Dendritic cell treated with granulocyte-macrophage colony-stimulating factor and Interleukin-4, amounts not matched to agents 40 ng/mL and 50 ng/mL, for 4 days (primary cell): Measurements from ENCODE around the gene OLFM1.
"Not testable (repeated sequence)": the region's sequence is repeated elsewhere in the genome, so short reads cannot be mapped to it uniquely, and the experiment has no call there.

Source experiments
- H3K27ac Mint-ChIP-seq: one replicate; pipeline ENCODE4 v1.8.0; 2022; ENCODE audit warnings: mild to moderate bottlenecking, mixed read lengths
- H3K27me3 Mint-ChIP-seq: one replicate; pipeline ENCODE4 v1.8.0; 2022; ENCODE audit warnings: mild to moderate bottlenecking, mixed read lengths
- H3K36me3 Mint-ChIP-seq: one replicate; pipeline ENCODE4 v1.8.0; 2022; ENCODE audit warnings: low read depth, mixed read lengths
- H3K4me1 Mint-ChIP-seq: one replicate; pipeline ENCODE4 v1.8.0; 2022; ENCODE audit warnings: low read depth, mixed read lengths
- H3K4me3 Mint-ChIP-seq: one replicate; pipeline ENCODE4 v1.8.0; 2022; ENCODE audit warnings: mild to moderate bottlenecking, moderate library complexity, mixed read lengths
- H3K9me3 Mint-ChIP-seq: one replicate; pipeline ENCODE4 v1.8.0; 2022; ENCODE audit warnings: mixed read lengths
- intact Hi-C: fragments of 100-400 bp; cut with micrococcal nuclease; formaldehyde crosslinking; loops from one replicate; pipeline ENCODE4 v1.15.0; 2022

OLFM1 gene

DNA sequence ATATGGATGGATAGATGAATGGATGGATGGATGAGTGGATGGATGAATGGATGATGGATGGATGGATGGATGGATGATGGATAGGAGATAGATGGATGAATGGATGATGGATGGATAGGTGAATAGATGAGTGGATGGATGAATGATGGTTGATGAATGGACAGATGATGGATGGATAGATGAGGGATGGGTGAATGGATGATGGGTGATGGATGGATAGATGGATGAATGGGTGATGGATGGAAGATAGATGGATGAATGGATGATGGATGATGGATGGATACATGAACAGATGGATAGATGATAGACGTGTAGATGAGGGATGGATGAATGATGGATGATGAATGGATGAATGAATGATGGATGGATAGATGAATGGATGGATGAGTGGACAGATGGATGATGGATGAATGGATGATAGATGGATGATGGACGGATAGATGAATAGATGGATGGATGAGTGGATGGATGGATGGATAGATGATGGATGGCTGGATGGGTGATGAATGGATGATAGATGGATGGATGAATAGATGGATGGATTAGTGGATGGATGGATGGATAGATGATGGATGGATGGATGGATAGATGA lies 53.8 kb downstream of the OLFM1 start:
- H3K36me3 Mint-ChIP-seq: no peaks in the 10 kb centered on the region
- no peak overlapping the region for H3K27ac Mint-ChIP-seq
- H3K4me1 Mint-ChIP-seq: no peaks in the 10 kb centered on the region
- no peak overlapping the region for H3K4me3 Mint-ChIP-seq
- peaks cover 8% of the 10 kb centered on the region for H3K27me3 Mint-ChIP-seq
- no peaks in the 10 kb centered on the region for H3K9me3 Mint-ChIP-seq
- intact Hi-C loops: no loop called here

GRCh38 chr9:135144581-135145170 lies 57.2 kb downstream of the OLFM1 start:
- H3K4me3 Mint-ChIP-seq: no peak overlapping the region
- H3K36me3 Mint-ChIP-seq: no peaks in the 10 kb centered on the region
- peaks cover 3% of the 10 kb centered on the region for H3K27me3 Mint-ChIP-seq
- intact Hi-C loops: no loop called here
- H3K27ac Mint-ChIP-seq: no peak overlapping the region
- no peaks in the 10 kb centered on the region for H3K9me3 Mint-ChIP-seq
- H3K4me1 Mint-ChIP-seq: no peaks in the 10 kb centered on the region

DNA sequence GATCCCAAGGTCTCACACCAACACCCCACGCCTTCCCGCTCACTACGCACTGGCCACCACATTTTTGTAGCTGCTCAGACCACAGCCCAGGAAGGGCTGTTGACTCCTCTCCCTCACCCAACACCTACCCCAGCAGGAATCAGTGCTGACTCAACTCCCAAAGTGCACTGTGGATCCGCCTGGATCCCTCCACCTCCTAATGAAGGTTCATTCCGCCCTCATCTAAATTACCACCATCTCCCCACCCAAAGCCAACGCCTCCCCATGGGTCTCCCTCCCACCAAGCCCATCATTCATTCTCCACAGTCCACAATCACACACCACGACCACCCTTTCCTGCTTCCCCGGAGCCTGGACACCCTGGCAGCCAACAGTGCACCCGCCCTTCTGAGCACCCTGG lies 57.8 kb downstream of the OLFM1 start:
- H3K36me3 Mint-ChIP-seq: no peaks in the 10 kb centered on the region
- H3K4me1 Mint-ChIP-seq: no peaks in the 10 kb centered on the region
- no peaks in the 10 kb centered on the region for H3K9me3 Mint-ChIP-seq
- peaks cover 3% of the 10 kb centered on the region for H3K27me3 Mint-ChIP-seq
- intact Hi-C loops: no loop called here
- no peak overlapping the region for H3K4me3 Mint-ChIP-seq
- H3K27ac Mint-ChIP-seq: no peak overlapping the region

GRCh38 chr9:135146241-135146640 lies 58.8 kb downstream of the OLFM1 start:
- no peaks in the 10 kb centered on the region for H3K4me1 Mint-ChIP-seq
- intact Hi-C loops: no loop called here
- no peaks in the 10 kb centered on the region for H3K9me3 Mint-ChIP-seq
- no peaks in the 10 kb centered on the region for H3K36me3 Mint-ChIP-seq
- peaks cover 3% of the 10 kb centered on the region for H3K27me3 Mint-ChIP-seq
- H3K27ac Mint-ChIP-seq: no peak overlapping the region
- no peak overlapping the region for H3K4me3 Mint-ChIP-seq

DNA sequence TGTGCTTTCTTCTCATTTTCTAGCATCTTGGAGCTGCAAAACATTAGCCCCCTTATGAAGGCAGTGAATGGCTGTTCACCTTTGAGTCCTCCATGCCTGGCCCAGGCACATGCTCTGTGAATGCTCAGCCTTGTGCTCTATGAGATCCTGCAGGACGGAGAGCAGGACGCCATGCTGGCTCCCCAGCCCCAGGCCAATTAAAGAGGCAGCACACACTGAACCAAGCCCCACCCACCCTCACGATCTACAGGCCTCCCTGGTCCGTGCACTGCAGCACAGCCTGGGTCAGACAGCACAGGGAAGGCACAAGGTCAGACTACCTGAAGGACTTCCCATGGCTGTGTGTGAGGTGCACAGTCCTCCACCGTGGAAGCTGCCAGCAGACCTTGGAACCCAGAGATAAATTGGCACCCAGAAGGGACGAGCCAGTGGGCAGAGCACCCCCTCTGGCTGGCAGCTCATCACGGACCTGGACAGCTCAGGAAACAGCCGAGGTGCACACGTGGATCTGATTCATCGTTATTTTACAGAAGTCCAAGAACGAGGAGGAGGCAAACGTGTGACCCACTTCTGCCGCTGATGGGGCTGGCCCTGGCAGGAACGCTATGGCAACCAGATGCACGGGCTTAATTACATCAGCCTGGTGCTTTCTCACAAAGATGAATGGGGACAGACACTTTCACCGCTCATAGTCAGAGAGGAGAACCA lies 59.5 kb downstream of the OLFM1 start:
- Mint-ChIP-seq H3K27ac (no peak overlapping the region), H3K36me3 (no peaks in the 10 kb centered on the region)

GRCh38 chr9:135147474-135147805 lies 60.0 kb downstream of the OLFM1 start:
- H3K4me3 Mint-ChIP-seq: no peak overlapping the region
- intact Hi-C loops: no loop called here
- H3K27ac Mint-ChIP-seq: no peak overlapping the region
- no peaks in the 10 kb centered on the region for H3K4me1 Mint-ChIP-seq
- H3K36me3 Mint-ChIP-seq: no peaks in the 10 kb centered on the region
- H3K27me3 Mint-ChIP-seq: peaks cover 3% of the 10 kb centered on the region
- H3K9me3 Mint-ChIP-seq: no peaks in the 10 kb centered on the region

More for the DNA sequence above, 59.5 kb downstream of the OLFM1 start:
- intact Hi-C loops: no loop called here
- H3K9me3 Mint-ChIP-seq: no peaks in the 10 kb centered on the region
- peaks cover 3% of the 10 kb centered on the region for H3K27me3 Mint-ChIP-seq
- no peak overlapping the region for H3K4me3 Mint-ChIP-seq
- H3K4me1 Mint-ChIP-seq: no peaks in the 10 kb centered on the region

DNA sequence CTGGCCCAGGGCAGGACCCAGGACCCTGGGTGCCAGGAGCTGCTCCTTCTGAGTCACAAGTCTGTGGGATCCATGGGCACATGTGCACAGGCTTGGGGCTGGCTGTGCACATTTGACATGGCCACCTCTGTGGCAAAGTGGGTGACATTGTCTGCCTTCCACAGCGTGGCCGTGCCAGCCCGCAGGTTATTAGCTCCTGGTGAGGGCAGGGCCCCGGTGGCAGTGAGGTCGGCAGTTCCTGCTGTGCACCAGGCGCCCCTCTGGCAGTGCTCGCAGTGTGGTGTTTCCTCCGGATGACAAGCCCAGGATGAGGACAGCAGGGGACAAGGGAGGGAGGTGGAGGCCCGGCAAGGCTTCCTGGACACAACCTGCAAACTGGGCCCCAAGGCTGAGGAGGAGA lies 60.5 kb downstream of the OLFM1 start:
- H3K4me3 Mint-ChIP-seq: no peak overlapping the region
- peaks cover 3% of the 10 kb centered on the region for H3K27me3 Mint-ChIP-seq
- H3K36me3 Mint-ChIP-seq: no peaks in the 10 kb centered on the region
- no peak overlapping the region for H3K27ac Mint-ChIP-seq
- H3K9me3 Mint-ChIP-seq: no peaks in the 10 kb centered on the region
- intact Hi-C loops: no loop called here
- H3K4me1 Mint-ChIP-seq: no peaks in the 10 kb centered on the region

DNA sequence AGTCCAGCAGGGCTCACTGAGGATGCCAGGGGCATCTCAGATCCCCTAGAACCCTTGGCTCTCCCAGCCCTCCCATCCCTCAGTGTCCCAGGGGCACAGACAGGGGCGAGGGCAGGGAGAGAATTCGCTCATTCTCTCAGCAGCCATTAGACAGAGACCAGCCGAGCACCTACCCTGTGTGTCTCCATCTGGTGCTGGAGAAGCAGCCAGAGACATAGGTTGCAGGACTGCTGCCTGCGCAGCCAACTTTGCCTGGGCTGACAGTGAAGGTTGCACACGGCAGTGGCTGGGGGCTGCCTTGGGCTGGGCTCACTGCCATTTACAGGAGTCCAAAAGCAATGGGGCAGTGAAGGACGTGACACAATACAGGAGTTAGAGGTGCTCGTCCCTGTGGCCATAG lies 60.9 kb downstream of the OLFM1 start:
- no peaks in the 10 kb centered on the region for H3K36me3 Mint-ChIP-seq
- H3K4me1 Mint-ChIP-seq: no peaks in the 10 kb centered on the region
- peaks cover 3% of the 10 kb centered on the region for H3K27me3 Mint-ChIP-seq
- no peaks in the 10 kb centered on the region for H3K9me3 Mint-ChIP-seq
- intact Hi-C loops: no loop called here
- H3K27ac Mint-ChIP-seq: no peak overlapping the region
- no peak overlapping the region for H3K4me3 Mint-ChIP-seq

DNA sequence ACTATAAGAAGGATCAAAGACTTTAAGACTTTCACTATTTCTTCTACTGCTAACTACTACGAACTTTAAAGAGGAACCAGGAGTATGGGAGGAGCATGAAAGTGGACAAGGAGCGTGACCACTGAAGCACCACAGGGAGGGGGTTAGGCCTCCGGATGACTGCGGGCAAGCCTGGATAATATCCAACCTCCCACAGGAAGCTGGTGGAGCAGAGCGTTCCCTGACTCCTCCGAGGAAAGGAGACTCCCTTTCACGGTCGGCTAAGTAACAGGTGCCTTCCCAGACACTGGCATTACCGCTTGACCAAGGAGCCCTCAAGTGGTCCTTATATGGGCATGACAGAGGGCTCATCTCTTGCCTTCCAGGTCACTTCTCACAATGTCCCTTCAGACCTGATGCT lies 62.4 kb downstream of the OLFM1 start:
- H3K36me3 Mint-ChIP-seq, H3K9me3 Mint-ChIP-seq, H3K4me1 Mint-ChIP-seq, H3K4me3 Mint-ChIP-seq, intact Hi-C loops, H3K27ac Mint-ChIP-seq, H3K27me3 Mint-ChIP-seq: not testable (repeated sequence)

- Mint-ChIP-seq H3K4me1 (no peaks in the 10 kb centered on the region), H3K36me3 (no peaks in the 10 kb centered on the region), H3K27me3 (peaks cover 2% of the 10 kb centered on the region), H3K27ac (no peak overlapping the region), H3K4me3 (no peak overlapping the region), H3K9me3 (no peaks in the 10 kb centered on the region)
- intact Hi-C loops: no loop called here
Observed at GRCh38 chr9:135150981-135151380, 63.5 kb downstream of the OLFM1 start.

DNA sequence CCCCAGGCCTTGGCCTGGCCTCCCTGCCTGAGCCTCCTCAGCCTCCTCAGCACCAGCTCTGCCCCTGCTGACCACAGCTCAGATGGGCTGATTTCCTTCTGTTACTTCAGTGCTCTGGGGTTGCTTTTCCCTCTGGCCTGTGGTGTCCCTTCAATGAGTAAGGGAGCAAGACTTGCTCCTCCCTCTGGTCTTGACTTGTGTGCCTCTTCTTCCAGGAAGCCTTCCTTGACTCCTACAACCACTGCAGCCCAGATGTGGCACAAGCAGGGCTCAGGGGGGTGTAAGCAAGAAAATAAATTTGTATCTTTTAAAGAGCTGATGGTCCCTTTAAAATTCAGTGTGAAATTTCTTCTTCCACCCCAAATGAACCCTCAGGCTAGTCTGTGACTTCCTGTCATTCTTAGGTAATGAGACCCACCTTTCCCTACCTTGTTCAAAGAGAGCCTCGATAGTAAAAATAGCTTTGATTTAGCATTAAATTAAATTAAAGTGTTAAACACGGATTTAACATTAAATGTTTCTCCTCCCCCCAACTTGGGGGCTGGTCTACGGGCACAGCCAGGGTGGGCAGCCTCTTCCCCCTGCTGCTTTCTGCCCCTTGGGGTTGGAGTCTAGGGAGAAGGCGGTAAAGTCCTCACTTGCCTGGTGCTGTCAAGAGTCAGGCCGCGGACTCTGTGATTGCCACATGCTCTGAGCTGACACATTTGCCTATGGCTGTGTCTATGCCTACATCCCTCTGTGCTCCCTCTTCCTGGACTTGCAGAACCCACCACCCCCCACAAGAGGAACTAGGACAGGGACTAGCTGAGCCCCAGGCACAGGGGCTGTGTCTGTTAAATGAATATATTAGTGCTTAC lies 64.5 kb downstream of the OLFM1 start:
- H3K4me1 Mint-ChIP-seq: no peaks in the 10 kb centered on the region
- no peak overlapping the region for H3K4me3 Mint-ChIP-seq
- H3K27me3 Mint-ChIP-seq: peaks cover 2% of the 10 kb centered on the region
- intact Hi-C loops: no loop called here
- H3K9me3 Mint-ChIP-seq: no peaks in the 10 kb centered on the region
- H3K36me3 Mint-ChIP-seq: no peaks in the 10 kb centered on the region
- no peak overlapping the region for H3K27ac Mint-ChIP-seq

DNA sequence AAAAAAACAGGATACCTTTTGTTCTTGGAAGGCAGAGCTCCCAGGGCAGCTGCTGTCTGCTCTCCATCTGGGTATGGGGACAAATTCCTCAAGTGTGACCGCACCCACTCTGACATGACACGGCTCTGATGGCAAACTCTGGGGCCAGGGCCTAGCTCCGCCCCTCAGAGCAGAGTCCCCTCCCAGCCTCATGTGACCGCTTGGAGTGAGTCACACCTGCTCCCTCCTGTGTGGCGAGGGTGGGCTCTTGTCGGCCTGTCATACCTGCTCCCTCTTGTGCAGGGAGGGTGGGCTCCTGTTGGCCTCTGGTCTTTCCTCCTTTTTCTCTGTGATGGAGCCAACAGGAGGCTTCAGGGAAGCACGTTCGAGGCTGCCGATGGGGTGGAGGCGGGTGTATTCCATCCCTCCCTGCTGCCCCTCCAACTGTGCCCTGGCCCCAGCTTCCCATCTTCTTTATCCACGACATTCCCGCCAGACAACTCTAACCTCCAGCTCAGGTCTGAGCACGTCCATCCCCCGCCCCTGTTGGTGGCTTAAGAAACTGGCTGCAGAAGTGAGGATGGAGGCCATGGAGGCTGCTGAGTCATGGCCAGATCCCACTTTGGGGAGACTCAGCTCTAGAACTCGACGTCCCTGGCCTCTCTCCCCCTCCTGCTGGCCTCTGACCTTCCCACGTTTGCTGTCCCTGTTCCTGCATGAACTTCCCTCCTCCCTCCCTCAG lies 65.3 kb downstream of the OLFM1 start:
- Mint-ChIP-seq H3K9me3 (no peaks in the 10 kb centered on the region), H3K27ac (no peak overlapping the region), H3K4me3 (no peak overlapping the region), H3K4me1 (no peaks in the 10 kb centered on the region), H3K27me3 (peaks cover 5% of the 10 kb centered on the region), H3K36me3 (no peaks in the 10 kb centered on the region)
- intact Hi-C loops: no loop called here

DNA sequence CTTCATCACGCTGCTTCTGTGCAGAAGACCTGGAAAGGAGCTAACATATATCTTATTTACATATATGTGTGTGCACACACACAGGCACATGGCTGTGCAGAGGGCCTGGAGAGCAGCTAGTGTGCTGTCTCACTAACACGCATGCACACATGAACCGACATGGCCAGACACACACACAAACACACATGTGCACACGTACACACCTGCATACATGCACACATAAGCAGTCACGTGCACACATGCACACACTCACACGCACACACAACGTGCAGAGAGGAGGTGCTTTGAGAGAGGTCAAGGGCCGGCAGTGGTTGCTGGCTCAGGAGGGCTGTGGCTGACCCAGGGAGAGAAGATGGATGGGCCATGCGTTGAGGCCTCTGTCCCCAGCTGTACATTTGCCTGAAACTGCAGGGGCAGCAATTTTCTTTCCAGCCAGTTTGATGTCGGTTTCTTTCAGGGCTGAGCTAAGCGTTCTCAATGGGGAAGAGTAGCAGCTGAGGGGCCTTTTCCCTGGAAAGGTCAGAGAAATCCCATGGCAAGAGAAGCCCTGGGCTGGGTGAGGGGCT lies 66.7 kb downstream of the OLFM1 start:
- no peak overlapping the region for H3K4me3 Mint-ChIP-seq
- H3K9me3 Mint-ChIP-seq: no peaks in the 10 kb centered on the region
- H3K27me3 Mint-ChIP-seq: peaks cover 5% of the 10 kb centered on the region
- no peaks in the 10 kb centered on the region for H3K36me3 Mint-ChIP-seq
- intact Hi-C loops: no loop called here
- H3K4me1 Mint-ChIP-seq: no peaks in the 10 kb centered on the region
- H3K27ac Mint-ChIP-seq: no peak overlapping the region
